G401 (cell line): ENCODE measurements around the gene FBXO17. TPM values are rescaled to one million over a fixed set of nuclear protein-coding genes. Genes with fewer than 3 reads are reported as not detected.
"Not testable (repeated sequence)": the region's sequence is repeated elsewhere in the genome, so short reads cannot be mapped to it uniquely, and the experiment has no call there.

ENCODE experiments used
- DNase-seq: peaks from one replicate; pipeline ENCODE4 v3.0.0-alpha.2; 2015; ENCODE audit warnings: low spot score
- in situ Hi-C: cut with HindIII; loops from 2 replicates; pipeline ENCODE4 v1.10.0; 2016; ENCODE audit warnings: low sequenced_read_pairs, mixed read lengths
- total RNA-seq: library from RNA; depleted of rRNA; stranded (reverse); fragments of >200 nt; shearing (Covaris generic); gene quantifications from 2 replicates; pipeline ENCODE4 v1.2.3, GENCODE V29; 2014

Gene FBXO17
- total RNA-seq, 1 experiment from 2014 or later: 47.4 TPM

DNA sequence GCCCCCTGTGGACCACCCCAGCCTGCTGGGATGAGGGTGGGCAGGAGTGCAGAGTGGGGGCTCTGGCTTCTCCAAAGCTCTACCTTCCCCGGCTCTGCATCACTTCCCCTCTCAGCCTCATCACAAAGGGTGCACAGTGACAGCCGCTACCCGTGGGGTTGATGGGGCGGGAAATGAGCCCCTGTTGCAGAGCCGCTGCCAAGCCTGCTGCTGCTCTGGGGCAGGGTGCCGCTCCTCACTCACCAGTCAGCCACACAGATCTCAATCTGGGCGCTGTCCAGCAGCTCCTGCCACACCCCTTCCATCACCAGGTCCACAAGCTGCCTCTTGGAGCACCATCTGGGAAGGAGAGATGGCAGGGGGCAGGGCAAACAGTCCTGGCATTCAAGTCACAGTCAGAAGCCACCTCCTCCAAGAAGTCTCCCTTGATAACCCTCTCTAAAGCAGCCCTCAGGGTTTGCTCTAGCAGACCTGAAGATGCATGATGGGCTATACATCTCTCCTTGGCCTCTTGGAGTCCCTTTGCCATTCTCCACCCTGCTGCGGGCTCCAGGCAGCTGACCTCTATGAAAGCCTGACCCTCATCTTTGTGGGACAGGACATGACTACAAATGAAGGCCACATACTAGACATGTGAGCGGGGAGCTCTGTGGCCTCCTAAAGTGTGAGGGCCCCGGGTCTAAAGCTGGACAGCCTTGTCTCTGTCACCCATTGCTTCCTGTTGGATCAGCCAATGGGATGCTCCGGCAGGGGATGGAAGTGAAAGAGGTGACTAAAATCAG, 29.1 kb downstream of the FBXO17 start:
- DNase-seq: no peak
- in situ Hi-C loops: no loop called here

DNA sequence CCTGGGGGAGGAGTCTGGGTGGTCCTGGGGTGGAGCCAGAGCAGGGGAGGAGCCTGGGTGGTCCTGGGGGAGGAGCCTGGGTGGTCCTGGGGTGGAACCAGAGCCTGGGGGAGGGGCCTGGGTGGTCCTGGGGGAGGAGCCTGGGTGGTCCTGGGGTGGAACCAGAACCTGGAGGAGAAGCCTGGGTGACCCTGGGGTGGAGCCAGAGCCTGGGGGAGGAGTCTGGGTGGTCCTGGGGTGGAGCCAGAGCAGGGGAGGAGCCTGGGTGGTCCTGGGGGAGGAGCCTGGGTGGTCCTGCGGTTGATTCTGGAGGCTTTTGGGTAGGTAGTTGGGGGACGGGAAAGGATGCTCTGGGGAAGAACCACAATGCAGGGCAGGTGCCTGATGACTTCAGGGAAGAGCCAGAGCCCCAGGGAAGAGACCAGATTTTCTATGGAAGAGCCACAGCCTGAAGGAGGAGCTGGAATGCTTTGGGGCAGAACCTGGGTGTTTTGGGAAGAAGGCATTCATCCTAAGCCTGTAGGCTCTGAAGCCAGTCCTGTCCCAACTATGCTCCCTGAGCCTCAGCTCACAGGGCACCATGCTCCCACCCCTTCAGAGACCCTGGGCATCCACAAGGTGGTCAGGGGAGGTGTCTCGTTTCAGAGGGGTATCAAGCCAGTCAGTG, 29.8 kb downstream of the FBXO17 start:
- DNase-seq: no peak
- in situ Hi-C loops: no loop called here

DNA sequence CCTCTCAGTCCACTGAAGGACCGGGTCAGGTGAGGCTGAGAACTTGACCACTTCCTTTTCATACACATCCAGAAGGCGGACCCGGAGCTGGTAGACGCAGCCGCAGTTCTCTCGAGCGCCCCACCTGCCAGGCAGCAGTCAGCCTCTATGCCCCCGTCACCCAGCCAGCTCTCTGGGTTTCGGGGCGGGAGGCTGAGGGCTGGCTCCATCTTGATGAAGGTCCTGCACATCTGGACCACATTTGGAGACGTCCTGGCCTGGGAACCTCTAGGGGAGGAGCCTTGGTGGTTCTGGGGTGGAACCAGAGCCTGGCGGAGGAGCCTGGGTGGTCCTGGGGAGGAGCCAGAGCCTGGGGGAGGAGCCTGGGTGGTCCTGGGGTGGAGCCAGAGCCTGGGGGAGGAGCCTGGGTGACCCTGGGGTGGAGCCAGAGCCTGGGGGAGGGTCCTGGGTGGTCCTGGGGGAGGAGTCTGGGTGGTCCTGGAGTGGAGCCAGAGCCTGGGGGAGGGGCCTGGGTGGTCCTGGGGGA, 30.5 kb downstream of the FBXO17 start:
- in situ Hi-C loops: no loop called here

DNA sequence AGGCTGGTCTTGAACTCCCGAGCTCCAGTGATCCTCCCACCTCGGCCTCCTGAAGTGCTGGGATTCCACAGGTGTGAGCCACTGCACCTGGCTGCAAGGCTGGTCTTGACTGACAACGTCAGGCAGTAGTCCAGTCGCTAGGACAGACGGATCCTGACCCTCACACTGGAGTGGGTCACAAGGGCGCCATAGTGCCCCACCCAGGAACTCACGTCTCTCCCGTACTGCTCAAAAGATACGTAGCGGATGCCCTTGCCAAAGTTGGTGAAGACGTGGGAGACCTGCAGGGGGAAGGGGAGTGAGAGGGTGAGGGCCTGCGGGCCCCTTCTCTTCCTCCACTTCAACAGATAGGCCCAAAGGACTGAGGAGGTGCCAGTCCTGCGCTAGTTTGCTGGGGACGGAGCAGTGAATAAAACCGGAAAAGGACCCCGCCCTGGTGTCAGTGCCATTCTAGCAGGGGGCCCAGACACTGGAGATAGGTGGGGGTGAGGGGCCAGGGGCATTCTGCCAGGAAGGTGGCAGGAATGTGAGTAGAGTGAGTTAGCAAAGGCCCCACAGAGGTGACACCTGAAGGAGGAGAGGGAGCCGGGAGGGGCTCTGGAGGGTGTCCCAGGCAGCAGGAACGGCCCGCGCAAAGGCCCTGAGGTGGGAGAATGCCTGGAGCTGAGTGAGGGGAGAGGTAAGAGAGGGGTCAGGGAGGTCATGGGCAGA, 32.9 kb downstream of the FBXO17 start:
- DNase-seq: no peak
- in situ Hi-C loops: no loop called here

More for the DNA sequence above, 30.5 kb downstream of the FBXO17 start:
- DNase-seq: no peak

DNA sequence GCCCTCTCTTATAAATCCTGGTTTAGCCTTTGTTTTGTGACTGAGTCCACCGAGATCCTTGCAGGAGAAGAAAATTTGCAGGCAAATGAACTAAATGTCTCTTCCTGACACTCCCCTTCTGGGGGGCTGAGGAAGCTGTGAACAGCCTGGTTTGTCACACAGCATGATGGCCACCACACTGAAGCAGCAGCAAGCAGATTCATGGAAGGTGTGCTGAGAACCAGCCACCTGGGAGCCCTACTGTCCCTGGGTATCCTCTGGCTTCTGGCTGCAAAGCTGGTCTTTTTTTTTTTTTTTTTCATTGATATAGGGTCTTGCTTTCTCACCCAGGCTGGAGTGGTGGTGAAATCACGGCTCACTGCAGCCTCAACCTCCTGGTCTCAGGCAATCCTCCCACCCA, 33.6 kb downstream of the FBXO17 start:
- no peak for DNase-seq
- in situ Hi-C loops: no loop called here

DNA sequence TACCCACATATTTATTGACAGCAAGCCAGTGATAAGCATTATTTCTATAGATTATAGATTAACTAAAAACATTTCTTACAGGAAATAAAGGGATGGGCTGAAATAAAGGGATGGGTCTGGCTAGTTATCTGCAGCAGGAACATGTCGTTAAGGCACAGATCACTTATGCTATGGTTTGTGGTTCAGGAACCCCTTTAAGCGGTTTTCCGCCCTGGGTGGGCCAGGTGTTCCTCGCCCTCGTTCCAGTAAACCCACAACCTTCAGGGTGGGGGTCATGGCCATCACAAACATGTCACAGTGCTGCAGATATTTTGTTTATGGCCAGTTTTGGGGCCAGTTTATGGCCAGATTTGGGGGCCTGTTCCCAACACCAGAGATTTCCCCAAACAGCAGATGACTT, 34.1 kb downstream of the FBXO17 start:
- in situ Hi-C loops, DNase-seq: not testable (repeated sequence)

DNA sequence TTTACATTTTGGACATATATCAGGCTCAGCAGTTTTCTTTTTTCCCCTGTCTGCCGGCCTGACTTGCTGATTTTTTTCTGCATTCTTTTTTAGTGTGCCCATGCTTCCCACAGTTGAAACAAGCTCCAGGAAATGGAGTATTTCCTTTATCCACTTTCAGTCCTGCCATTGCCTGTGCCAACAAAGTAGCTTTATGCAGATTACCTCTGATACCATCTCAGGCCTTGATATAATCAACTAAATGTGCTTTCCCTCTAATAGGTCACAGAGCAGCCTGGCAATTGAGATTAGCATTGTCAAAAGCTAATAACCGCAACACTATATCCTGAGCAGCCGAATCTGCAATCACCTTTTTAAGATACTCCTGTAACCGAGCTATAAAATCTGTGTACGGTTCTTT, 35.6 kb downstream of the FBXO17 start:
- no peak for DNase-seq
- in situ Hi-C loops: no loop called here

DNA sequence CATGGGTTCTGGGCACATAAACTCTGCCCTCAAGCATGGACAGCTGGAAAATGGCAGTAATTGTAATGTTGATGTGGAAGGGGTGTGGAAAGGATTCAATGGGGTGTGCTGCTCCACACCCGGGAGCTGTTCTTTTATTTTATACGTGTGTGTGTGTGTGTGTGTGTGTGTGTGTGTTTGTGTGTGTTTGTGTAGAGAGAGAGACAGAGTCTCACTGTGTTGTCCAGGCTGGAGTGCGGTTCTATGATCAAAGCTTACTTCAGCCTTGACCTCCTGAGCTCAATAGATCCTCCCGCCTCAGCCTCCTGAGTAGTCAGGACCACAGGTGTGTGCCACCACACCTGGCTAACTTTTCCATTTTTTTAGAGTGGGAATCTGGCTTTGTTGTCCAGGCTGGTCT, 42.0 kb downstream of the FBXO17 start:
- no peak for DNase-seq
- in situ Hi-C loops: no loop called here

DNA sequence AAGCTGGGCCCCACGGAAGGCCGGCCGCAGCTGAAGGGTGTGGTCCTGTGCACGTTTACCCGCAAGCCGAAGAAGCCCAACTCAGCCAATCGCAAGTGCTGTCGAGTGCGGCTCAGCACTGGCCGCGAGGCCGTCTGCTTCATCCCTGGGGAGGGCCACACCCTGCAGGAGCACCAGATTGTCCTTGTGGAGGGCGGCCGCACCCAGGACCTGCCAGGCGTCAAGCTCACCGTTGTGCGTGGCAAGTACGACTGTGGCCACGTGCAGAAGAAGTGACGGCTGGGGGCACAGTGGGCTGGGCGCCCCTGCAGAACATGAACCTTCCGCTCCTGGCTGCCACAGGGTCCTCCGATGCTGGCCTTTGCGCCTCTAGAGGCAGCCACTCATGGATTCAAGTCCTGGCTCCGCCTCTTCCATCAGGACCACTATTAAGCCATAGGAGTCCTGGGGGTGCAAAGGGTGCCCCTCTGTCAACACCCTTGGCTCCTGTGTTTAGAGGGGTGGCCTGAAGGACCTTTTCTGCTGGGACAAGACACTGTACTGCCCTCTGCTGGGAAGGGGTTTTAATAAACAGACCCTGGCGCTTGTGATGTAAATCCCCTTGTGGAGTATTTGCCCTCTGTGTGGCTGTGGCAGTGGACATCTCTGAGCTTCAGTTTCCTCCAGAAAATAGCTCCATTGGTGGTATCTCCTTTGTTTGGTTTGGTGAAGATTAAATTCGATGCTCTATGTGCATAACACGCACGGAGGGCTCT, 42.9 kb downstream of the FBXO17 start:
- in situ Hi-C loops: no loop called here
- peak; percentile 19 for DNase-seq

DNA sequence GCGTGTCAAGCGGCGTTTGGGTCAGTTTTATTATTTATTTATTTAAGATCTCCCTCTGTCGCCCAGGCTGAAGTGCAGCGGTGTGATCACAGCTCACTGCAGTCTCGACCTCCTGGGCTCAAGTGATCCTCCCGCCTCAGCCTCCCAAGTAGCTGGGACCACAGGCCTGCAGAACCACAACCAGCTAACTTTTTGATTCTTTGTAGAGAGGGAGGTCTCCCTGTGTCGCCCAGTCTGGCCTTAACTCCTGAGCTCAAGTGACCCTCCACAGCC, 44.1 kb downstream of the FBXO17 start:
- DNase-seq: no peak
- in situ Hi-C loops: no loop called here

DNA sequence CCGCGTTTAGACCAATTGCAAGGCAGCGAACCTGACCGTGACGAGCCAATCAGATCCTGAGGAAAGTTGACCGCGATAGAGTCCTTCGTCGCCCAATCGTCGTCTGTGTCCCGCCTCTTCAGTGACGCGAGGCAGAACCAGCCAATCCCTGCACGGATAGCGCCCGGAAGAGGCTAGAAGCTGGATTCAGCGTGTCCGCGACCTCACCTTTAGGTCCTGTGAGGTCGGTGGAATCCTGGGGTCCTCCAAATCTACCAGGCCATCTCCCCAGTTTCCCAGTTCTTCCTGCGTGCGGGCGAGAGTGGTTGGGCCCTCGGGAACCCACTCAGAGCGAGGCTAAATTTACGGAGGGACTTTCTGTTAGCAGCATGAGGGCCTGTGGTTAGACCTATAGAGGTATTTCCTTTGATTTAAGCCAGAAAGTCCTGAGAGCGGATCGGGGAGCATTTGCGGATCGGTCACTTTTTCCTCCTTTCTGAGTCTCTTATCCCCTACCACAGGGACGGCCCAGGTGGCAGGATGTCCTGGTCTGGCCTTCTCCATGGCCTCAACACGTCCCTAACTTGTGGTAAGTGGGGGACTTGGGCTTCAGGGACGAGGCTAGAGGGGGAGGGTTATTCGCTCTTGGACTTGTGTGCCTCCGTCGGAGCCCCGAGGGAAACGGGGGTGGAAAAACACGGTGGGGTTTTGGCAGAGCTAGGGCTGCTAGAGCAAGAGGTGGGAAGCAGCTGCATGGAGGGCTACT, 44.6 kb downstream of the FBXO17 start, which contains the start of gene MRPS12:
Gene MRPS12 (plus strand): TSS at position 169 of the 745 bp plus-strand sequence. CDS start 351 bp downstream, at position 520.
- in situ Hi-C loops: no loop called here
- peak; percentile 99 for DNase-seq

DNA sequence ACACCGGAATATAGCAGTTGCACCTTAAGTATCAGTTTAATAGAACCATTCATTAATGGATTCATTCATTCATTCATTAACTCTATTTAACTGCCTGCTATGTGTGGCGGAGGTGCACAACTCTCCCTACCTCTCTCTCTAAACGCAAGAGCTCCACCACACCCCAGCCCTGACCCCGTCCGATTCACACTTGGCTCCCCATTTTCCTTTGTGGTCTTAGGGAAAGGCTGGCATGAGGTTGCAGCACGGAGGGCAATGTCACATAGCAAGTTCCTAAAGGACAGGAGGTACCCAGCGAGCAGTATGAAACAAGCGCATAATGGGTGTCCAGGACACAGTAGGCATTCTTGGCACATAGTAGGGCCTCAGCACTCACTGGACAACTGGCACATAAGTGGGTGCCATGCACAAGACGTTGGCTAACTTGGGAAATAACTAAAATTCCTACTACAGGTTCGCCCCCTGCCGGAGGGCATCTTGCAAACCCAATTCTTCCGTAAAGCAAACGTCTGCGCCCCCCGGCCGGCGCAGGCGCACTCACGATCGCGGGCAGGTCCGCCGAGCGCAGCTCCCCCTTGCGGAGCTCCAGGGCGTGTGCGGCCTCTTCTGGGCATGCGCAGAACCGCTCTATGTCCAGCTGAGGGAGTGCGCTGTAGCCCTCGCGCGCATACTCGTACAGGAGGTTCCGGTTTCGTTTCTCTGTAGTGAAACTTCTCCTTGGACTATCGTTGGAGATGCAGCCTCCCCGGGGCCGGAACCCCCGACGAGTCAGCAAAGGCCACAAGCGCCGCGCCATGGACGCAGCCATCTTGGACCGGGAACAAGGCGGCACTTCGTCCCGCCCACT, 45.4 kb downstream of the FBXO17 start, which contains the start of gene SARS2:
Gene SARS2 (minus strand): TSS at position 835 of the 847 bp plus-strand sequence. CDS start 27 bp downstream, at position 808.
- in situ Hi-C loops: no loop called here
- DNase-seq: peak; percentile 93

DNA sequence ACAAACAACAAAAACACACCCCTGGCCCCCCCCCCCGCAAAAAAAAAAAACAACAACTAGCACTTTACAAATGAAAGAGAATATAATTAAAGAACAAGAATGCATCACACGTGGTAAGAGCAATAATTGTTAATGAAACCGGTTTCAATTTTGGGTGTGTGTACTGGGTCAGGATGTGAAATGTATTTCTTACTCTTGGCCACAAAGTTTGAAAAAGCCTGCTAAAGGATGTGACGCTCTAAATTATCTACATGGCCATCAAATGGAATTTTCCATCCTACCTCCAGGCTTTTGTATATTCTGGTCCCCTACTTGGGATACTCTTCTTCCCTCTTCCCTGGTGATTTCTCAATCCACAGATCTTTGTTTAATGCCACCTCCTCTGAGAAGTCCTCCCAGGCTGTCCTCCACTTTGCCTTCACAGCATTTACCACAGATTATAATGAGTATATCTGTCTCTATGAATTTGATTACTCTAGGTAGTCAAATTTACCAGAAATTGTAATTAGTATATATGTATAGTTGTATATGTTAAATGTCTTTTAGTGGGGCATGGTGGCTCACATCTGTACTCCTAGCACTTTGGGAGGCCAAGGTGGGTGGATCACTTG, 47.0 kb downstream of the FBXO17 start:
- in situ Hi-C loops: no loop called here
- DNase-seq: no peak

DNA sequence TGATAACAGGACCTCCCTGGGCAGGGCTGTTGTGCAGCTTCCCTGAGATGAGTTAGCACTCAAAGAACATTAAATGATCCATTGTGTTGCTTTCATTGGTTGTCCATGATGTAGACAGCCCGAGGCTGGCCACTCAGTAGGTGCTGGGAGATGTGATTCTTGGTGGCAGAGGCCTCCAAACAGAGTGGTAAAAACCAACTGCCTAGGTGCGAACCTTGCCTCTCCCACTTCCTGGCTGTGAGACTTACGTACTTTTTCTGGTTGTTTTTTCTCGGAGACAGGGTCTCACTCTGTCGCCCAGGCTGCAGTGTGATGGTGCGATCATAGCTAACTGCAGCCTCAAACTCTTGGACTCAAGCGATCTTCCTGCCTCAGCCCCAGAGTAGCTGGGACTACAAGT, 51.2 kb downstream of the FBXO17 start:
- in situ Hi-C loops: no loop called here
- DNase-seq: no peak

DNA sequence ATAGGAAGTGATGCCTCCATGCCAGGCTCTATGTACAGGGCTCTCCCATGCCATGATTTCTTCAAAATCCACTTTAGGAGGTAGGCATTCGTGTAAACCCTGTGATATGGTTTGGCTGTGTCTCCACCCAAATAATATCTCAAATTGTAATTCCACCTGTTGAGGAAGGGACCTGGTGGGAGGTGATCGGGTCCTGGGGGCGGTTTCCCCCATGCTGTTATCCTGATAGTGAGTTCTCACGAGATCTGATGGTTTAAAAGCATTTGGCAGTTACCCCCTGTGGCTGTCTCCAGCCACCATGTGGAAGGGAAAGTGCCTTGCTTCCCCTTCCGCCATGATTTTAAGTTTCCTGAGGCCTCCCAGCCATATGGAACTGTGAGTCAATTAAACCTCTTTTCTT, 53.1 kb downstream of the FBXO17 start:
- in situ Hi-C loops: no loop called here
- DNase-seq: no peak

DNA sequence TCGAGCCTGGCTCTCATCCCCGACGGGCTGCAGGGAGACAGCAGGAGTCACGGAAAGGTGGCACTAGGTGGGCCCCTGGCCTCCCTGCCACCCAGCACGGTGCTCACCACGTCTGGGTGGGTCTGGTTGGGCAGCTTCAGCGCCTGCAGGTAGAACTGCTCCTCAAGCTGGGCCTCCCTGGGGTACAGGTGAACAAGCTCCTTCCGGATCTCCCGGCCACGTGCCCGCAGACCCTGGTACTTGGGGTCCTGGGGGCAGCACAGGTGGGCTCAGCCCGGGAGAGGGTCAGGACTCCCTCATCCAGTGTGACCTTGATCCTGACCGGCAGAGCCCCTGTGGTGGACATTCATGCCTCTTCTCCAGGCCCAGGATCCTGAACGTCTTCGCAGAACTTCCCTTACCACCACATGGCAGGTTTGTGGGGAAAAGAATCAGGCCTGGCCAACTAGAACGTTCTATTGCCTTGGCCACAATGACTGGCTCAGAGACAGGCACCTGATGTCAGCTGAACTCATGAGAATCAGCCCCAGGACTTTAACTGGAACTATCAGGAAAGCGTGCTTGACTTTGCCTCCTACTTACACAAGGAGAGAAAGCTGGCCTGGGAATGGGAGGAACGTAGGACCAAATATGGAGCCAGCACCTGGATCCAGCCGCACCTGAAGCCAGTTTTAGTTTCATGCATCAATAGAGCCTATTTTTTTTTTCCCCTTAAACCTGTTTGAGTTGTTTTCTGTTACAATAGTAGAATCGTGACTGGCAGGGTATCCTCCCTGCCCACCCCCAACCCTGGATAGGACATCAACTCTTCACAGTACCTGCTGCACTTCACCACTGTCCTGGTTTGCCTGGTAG, 53.9 kb downstream of the FBXO17 start:
- DNase-seq: no peak

More for the DNA sequence above, 53.9 kb downstream of the FBXO17 start:
- in situ Hi-C loops: no loop called here
